ENCODE data around the gene EIF4EBP3.

- TF ChIP-seq CTCF (IDR thresholded peaks at IDR 0.05) (no peak), EZH2 (IDR thresholded peaks at IDR 0.05; ENCODE audit: borderline replicate concordance, insufficient read depth, low read depth, low read length, poor library complexity, severe bottlenecking) (no peak)
These were observed 11.1 kb downstream of the EIF4EBP3 start for GRCh38 chr5:140558542-140558941.

Data from B cell (primary cell).